Breast epithelium (tissue), 3 donors: ENCODE measurements around the gene TMEM164.

ENCODE experiments used
- POLR2AphosphoS5 ChIP-seq, 3 donors: sonication (generic); formaldehyde crosslinking; IDR thresholded peaks; one replicate each; pipeline ENCODE4 v1.6.1; 2017; ENCODE audit warnings: antibody characterized with exemption in 3 of 3
- TF ChIP-seq, protein P1 (sequence below), 3 donors: fragments of 450-650 bp; IDR thresholded peaks; one replicate each; pipeline ENCODE4 v1.5.1; 2016 to 2017; ENCODE audit warnings: antibody characterized with exemption in 3 of 3, mild to moderate bottlenecking in 3 of 3, moderate library complexity in 3 of 3

DNA sequence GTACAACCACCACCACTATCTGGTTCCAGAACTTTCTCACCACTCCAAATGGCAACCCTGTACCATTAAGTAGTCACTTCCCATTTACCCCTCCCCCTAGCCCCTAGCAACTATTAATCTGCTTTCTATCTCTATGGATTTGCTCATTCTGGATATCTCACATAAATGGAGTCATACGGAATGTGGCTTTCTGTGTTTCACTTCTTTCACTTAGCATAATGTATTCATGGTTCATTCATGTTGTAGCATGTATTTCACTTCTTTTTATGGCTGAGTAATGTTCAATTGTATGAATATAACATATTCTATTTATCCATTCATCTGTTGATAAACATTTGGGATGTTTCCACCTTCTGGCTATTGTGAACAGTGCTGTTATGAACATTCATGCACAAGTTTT is 210.3 kb downstream of the TMEM164 start:
- TF ChIP-seq, protein P1, sequence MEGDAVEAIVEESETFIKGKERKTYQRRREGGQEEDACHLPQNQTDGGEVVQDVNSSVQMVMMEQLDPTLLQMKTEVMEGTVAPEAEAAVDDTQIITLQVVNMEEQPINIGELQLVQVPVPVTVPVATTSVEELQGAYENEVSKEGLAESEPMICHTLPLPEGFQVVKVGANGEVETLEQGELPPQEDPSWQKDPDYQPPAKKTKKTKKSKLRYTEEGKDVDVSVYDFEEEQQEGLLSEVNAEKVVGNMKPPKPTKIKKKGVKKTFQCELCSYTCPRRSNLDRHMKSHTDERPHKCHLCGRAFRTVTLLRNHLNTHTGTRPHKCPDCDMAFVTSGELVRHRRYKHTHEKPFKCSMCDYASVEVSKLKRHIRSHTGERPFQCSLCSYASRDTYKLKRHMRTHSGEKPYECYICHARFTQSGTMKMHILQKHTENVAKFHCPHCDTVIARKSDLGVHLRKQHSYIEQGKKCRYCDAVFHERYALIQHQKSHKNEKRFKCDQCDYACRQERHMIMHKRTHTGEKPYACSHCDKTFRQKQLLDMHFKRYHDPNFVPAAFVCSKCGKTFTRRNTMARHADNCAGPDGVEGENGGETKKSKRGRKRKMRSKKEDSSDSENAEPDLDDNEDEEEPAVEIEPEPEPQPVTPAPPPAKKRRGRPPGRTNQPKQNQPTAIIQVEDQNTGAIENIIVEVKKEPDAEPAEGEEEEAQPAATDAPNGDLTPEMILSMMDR (IDR thresholded peaks at IDR 0.05) = no peak
- no peak for TF ChIP-seq POLR2AphosphoS5 (IDR thresholded peaks at IDR 0.05)
